HG02678 (cell line): ENCODE measurements around the gene RCOR1.
"Not testable (repeated sequence)": the region's sequence is repeated elsewhere in the genome, so short reads cannot be mapped to it uniquely, and the experiment has no call there.

ENCODE experiments used
- ATAC-seq: cut with Tn5 transposase; IDR thresholded peaks from one replicate; pipeline ENCODE4 v1.9.1; 2021; ENCODE audit warnings: mild to moderate bottlenecking, moderate library complexity; ENCODE audit not compliant: unreplicated experiment

Gene RCOR1

GRCh38 chr14:102591944-102592762 is at the start of gene RCOR1:
Gene RCOR1 (plus strand): TSS chr14:102592649. CDS start chr14:102592887, 238 bp downstream.
- peak; percentile 77 for ATAC-seq

GRCh38 chr14:102544046-102544746 is 48.3 kb upstream of the RCOR1 start:
- no peak for ATAC-seq

GRCh38 chr14:102544747-102545460 is 47.5 kb upstream of the RCOR1 start:
- ATAC-seq = no peak

- ATAC-seq = no peak
Observed at GRCh38 chr14:102545461-102546265, 46.8 kb upstream of the RCOR1 start.

GRCh38 chr14:102548616-102549240 is 43.7 kb upstream of the RCOR1 start:
- ATAC-seq = no peak

- ATAC-seq = not testable (repeated sequence)
Observed at GRCh38 chr14:102550927-102551401, 41.5 kb upstream of the RCOR1 start.

GRCh38 chr14:102551995-102552705 is 40.3 kb upstream of the RCOR1 start:
- ATAC-seq = no peak

DNA sequence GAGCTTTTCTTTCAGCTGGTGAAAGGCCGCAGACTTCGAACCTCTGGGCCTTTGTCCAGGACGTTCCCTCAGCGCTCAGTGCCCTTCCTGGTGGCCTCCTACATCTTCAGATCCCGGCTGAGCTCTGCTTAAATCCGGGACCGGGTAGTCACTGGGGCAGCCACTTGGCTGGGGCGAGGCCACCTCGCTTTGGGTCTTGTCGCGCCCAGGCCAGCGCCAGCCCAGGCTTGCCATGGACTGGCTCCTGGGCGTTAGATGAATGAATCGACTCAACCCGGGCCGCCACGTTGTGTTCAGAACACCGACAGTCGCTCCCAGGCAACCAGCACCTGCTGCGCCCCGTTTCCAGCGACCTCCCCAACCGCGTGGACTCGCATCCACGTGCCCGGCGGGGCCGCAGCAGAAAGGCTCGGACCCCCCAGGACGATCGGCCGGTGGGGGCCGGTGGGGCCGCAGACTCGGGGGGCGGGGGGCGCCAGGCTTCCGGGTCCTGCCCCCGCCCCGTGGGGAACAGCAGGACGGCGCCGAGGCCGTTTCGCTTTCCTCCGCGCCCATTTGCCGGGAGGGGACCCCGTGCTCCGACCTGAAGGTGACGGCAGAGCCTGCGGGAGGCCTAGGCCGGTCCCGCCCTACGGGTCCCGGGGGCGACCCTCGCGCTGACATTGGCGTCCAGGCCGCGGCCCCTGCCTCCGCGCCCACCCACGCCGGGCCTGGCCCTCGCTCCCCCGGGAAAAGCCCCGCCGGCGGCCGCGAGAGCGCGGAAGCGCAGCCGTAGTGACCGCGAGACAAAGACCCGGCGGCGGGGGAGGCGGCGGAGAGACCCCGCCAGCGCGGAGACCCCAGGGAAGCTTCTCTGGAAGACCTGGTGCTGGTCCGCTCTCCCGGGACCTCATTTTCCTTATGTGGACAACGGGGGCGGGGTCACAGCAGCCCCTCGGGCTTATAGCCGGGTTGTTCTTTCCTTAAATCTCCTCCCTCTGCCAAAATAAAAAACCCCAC is 37.3 kb upstream of the RCOR1 start:
- peak; percentile 45 for ATAC-seq

DNA sequence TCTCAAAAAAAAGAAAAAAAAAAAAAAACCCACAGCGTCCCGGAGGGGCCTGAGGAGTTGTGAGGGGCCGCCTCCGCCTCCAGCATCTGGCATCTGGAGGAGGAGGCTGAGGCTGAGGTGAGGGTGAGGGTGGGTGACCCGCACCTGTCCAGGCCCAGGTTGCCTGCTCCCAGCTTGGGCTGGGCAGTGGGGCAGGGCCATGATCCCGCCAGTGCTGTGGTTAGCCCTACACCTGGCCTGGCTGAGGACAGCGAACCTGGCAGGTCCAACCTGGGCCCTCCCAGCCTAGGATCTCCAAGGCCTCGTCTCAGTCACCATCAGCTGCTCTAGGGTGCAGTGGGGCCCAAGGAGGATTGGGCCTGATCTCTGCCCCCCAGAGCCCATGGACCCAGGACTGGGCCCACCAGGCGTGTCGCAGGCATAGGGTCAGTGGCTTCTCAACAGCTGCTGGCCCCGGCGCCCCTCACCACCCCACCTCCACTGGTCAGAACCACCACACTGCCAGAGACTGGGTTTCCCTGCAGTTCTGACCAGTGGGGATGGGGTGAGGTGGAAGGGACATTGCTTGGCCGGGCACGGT is 36.3 kb upstream of the RCOR1 start:
- no peak for ATAC-seq

DNA sequence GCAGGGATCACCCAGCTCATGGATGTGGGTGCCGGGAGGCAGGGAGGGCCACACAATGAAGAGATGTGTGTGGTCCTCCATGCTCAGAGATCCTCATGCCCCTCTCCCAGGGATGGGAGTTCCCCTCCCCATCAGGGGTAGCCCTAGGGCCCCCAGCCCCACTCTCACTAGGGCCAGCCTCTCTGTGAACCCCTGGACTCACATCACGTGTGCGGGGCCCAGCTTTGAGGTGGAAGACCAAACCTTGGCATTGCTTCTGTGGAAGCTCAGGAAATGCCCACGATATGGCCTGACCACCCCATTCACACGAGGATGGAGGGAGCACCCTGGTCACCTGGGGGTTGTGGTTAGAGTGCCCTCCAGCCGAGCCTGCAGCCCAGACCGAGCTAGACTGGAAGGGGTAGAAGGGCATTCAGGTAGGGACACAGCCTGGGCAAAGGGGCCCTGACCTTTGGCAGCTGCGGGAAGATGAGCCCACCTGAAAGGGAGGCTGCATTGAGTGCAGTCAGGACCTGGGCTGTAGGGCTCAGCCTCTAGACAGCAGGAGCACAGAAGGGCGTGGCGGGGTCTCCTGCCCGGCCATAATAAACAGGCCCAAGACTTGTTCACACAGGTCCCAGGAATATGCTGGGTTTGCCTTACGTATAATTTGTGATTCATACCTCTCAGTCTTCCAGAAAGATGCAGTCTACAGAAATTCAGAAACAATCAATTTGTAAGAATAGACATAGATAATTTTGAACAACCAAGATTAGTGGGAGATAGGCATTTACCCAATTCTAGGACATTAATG is 34.8 kb upstream of the RCOR1 start:
- no peak for ATAC-seq

GRCh38 chr14:102558556-102558955 is 33.9 kb upstream of the RCOR1 start:
- no peak for ATAC-seq

DNA sequence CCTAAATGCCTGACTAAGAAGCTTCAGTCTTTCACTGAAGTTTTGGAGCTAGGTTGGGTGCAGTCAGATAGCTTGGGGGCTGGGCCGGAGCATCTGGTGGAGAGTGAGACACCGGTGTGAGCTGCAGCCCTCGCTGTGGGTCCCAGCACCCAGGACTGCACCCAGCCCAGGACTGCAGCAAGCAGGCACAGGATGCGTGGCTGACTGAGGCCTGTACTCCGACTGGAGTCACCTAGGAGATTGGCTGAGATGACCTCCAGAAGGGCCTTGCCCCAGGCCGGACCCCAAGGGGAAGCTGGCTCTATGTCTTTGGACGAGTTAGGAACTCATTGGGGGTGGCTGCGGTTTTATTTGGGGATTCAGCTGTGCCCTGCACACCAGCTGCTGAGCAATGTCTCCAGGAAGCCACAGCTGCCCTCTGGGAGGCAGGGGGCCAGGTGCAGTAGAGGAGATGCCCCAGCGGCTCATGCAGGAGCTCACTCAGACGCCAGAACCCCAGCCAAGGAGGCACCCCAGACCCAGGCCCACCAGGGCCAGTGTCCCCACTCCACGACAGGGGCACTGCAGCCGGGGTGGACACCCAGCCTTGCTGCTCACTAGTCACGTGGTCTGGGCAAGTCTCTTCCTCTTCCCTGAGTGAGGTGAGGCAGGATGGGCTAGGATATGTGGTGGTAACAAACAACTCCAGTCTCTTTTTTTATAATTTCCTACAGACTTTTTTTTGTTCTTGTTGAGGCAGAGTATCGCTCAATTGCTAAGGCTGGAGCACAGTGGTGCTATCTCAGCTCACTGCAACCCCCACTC is 31.8 kb upstream of the RCOR1 start:
- no peak for ATAC-seq

- ATAC-seq = peak; percentile 63
Observed at GRCh38 chr14:102565331-102565887, 27.0 kb upstream of the RCOR1 start.

DNA sequence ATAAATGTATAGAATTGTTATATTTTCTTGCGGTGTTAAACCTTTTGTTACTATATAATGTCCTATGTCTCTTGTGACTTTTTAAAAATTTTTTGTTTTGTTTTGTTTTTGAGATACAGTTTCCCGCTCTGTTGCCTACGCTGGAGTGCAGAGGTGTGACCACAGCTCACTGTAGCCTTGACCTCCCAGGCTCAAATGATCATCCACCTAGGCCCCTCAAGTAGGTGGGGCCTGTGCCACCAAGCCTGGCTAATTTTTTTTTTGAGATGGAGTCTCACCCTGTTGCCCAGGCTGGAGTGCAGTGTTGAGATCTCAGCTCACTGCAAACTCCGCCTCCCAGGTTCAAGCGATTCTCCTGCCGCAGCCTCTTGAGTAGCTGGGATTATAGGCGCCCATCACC is 26.5 kb upstream of the RCOR1 start:
- no peak for ATAC-seq

GRCh38 chr14:102568115-102568614 is 24.3 kb upstream of the RCOR1 start:
- ATAC-seq = no peak
